ENCODE data around the gene LASP1.
A peak's percentile ranks its signal among the peaks of the same experiment; 100 is the strongest.

The LASP1 gene

DNA sequence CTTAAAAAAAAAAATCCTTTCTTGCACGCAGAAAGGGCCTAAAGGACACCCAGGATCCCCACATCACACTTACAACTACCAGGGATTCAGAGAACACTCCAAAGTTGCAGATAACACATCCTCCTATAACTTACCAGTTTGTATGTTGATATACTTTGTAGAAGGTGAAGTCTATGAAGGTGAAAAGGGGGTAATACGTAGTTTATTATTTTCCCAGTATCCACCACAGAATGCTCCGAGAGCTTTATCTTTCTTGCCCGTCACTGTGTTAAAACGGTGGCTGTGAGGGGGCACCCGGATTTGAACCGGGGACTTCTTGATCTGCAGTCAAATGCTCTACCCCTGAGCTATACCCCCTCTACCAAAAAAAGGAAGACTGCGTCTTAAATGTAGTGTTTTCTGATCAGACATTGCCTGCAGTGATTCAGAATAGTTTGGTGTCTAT lies 8.4 kb upstream of the LASP1 start:
- no peak for DNase-seq (ENCODE audit: insufficient read length, low spot score)
- FAIRE-seq: no peak
- TF ChIP-seq, protein P1, sequence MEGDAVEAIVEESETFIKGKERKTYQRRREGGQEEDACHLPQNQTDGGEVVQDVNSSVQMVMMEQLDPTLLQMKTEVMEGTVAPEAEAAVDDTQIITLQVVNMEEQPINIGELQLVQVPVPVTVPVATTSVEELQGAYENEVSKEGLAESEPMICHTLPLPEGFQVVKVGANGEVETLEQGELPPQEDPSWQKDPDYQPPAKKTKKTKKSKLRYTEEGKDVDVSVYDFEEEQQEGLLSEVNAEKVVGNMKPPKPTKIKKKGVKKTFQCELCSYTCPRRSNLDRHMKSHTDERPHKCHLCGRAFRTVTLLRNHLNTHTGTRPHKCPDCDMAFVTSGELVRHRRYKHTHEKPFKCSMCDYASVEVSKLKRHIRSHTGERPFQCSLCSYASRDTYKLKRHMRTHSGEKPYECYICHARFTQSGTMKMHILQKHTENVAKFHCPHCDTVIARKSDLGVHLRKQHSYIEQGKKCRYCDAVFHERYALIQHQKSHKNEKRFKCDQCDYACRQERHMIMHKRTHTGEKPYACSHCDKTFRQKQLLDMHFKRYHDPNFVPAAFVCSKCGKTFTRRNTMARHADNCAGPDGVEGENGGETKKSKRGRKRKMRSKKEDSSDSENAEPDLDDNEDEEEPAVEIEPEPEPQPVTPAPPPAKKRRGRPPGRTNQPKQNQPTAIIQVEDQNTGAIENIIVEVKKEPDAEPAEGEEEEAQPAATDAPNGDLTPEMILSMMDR (IDR thresholded peaks at IDR 0.05; ENCODE audit: insufficient read depth, missing control alignments): no peak

DNA sequence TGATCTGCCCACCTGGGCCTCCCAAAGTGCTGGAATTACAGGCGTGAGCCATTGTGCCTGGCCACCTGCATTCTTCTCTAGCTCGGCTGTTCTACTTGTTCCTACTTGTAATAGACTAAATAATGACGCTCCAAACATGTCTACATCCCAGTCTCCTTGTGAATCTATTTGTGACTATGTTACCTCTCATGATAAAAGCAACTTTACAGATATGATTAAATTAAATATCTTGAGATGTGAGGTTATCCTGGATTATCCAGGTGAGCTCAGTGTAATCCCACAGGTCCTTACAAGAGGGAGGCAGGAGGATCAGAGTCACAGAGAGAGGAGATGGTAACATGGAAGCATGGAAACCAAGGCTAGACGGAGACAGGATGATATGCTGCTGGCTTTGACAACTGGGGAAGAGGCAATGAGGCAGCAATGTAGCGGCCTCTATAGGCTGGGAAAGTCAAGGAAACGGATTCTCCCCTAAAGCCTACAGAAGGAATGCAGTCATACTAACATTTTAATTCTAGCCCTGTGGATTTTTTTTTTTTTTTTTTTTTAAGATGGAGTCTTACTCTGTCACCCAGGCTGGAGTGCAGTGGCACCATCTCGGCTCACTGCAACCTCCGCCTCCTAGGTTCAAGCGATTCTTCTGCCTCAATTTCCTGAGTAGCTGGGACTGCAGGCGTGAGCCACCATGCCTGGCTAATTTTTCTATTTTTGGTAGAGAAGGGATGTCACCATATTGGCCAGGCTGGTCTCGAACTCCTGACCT lies 5.0 kb upstream of the LASP1 start:
- TF ChIP-seq, protein P1 (IDR thresholded peaks at IDR 0.05; ENCODE audit: insufficient read depth, missing control alignments): peak; percentile 41
- no peak for FAIRE-seq
- DNase-seq (ENCODE audit: insufficient read length, low spot score): no peak

DNA sequence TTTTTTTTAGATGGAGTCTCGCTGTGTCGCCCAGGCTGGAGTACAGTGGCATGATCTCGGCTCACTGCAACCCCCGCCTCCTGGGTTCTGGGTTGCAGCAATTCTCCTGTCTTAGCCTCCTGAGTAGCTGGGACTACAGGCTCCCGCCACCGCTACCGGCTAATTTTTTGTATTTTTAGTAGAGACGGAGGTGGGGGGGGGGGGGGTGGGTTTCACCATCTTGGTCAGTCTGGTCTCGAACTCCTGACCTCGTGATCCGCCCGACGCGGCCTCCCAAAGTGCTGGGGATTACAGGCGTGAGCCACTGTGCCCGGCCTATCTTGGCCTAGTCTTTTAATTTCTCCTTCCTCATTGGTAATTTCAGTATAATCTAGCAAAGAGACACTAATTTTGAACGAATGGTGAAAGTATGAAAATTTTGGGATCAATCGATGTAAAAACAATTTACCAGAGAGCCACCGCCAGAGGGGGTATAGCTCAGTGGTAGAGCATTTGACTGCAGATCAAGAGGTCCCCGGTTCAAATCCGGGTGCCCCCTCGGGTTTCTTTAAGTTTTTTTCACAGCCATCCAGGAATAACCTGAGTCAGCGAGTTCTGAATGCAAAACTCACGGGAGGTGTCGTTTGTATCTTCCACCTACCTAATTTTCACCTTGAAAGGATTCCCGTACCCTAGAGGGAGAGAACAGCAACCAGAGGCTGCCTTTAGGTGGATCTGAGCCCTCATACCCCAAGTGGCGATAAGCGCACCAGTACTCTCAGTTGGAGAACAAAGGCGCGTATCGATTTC lies 2.5 kb upstream of the LASP1 start:
- TF ChIP-seq, protein P1 (IDR thresholded peaks at IDR 0.05; ENCODE audit: insufficient read depth, missing control alignments): peak; percentile 27
- DNase-seq (ENCODE audit: insufficient read length, low spot score) (no peak), FAIRE-seq (no peak)

DNA sequence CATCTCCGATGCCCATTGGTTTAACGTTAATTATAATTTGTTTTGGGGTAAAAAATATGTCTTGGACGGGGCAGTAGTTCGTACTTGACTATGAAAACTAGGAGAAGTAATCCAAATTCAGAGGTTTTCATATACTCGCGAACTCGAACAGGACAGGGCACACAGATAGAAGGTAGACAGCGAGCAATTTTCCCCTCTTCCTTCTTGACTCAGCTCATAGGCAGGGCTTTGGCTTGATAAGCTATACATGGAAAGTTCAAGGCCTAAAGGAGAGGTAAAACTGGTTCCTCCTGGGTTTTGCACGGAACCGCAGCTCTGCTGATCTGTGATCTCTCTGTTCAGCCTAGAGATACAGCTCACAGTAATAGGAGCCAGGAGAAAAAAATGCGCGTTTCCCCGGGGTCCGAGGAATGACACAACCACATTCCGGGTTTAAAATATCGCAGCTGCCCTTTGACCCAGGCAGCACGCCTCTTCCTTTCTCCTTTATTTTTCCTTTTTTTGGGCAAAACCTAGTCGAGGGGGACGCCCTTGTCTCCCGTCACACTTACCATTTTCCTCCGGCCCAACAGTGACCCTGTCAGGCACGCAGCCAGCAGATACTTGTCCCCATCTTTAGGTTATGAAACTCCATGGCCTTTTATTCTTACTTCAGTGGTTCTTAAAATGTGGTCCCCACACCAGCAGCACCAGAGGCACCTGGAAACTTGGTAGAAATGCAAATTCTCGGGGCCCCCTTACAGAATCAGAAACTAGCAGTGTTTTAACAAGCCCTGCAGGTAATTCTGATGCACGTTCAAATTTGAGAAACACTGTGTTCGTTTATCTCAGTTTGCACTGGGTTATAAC lies 1.7 kb upstream of the LASP1 start:
- FAIRE-seq (no peak), DNase-seq (ENCODE audit: insufficient read length, low spot score) (no peak)
- TF ChIP-seq, protein P1 (IDR thresholded peaks at IDR 0.05; ENCODE audit: insufficient read depth, missing control alignments): no peak

DNA sequence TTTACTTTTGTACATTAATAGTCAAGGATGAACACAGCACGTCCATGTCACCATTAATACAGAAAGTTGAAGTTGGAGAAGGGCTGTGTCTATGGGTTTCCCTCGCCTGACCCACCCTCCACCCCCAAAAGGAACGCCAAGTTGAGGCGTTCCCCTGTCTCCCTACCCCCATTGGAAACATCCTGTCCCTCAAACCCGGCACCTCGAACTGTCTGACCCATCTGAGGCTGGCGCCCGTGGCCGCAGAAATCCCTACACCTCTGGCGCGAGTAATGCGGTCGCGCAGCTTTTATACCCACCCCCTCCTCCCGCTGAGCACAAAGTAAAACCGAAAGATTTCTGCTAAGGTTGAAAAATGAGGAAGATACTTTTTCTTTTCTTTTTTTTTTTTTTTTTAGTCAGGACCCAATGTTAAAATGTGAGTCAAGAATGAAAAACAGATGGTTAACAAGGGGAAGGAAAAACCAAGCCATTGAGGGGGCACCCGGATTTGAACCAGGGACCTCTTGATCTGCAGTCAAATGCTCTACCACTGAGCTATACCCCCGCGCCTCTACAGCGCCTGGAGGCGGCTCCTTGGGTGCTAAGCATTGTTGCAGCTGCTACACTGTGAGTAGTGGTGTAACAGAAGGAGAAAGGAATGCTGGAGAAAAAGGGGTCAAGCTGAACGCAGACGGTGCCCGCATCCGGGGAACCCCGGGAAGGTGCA lies 887 bp upstream of the LASP1 start:
- TF ChIP-seq, protein P1 (IDR thresholded peaks at IDR 0.05; ENCODE audit: insufficient read depth, missing control alignments): peak; percentile 69
- FAIRE-seq (no peak), DNase-seq (ENCODE audit: insufficient read length, low spot score) (peak; percentile 57)

DNA sequence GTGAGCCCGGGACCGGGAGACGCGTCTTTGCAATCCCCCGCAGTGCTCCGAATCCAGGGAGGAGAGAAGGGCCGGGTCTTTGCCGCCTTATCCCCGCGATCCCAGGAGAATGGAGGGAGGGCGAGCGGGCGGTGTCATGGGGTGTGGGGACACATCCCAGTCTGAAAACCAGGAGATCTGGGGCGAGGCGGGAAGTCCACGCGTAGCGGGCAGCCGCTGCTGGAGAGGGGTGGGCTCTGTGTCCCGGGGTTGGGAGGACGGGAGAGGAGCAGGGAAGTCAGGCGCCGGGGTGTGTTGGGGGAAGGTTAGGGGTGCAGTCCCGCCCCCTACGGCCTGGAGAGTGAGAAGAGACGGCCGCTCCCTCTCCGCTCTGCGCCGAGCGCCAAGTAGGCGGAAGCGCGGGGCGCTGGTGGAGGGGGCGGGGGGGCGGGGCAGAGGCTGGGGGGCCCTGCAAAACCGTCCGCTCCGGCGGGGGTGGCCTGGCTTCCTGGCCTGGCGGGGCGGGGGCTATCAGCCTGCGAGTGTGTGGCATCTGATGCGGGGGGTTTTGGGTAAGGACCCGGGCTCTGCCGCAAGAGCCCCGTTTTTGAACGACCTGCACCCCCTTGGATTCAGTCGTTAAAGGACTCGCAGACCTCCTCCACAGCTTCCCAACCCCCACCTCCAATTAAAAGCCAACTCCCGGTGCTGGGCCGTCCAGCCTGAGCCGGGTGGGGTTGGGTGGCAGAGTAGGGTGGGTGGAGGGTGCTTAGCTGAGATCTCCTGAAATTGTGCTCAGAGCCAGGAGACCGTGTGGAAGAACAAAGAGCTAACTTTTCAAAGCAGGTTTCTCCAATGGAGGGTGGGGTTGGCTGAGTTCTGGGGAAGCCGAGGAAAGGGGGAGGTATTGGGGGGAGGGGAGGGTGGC lies 654 bp downstream of the LASP1 start:
- TF ChIP-seq, protein P1 (IDR thresholded peaks at IDR 0.05; ENCODE audit: insufficient read depth, missing control alignments): no peak
- FAIRE-seq: no peak
- DNase-seq (ENCODE audit: insufficient read length, low spot score): peak; percentile 49

Data from D721Med (cell line).